ENCODE measurements around the gene TMPO. TPM values are rescaled to one million over a fixed set of nuclear protein-coding genes. Genes with fewer than 3 reads are reported as not detected.

TMPO gene
- polyA plus RNA-seq: 10 to 100 TPM; 29.1 to 34.5 TPM

GRCh38 chr12:98515287-98516110 lies at the start of gene TMPO:
Gene TMPO, plus strand, starts transcription at chr12:98515590. Its CDS starts 278 bp downstream, at chr12:98515868.
- no peaks in the 10 kb centered on the region for H3K27me3 ChIP-seq (ENCODE audit: control insufficient read depth in 1 of 2, insufficient read depth in 2 of 2, low read length in 2 of 2)
- WGBS, 2 donors: 0 to 1% methylated on average over 86 to 88 of the region's 88 CpGs
- no peaks in the 10 kb centered on the region for H3K9me3 ChIP-seq (ENCODE audit: control insufficient read depth in 2 of 2, insufficient read depth in 1 of 2, low read depth in 1 of 2, low read length in 1 of 2)
- H3K27ac ChIP-seq (ENCODE audit: low read depth in 2 of 2, low read length in 1 of 2): peak within 1 kb of the TSS; percentile 98 to 99
- peak within 1 kb of the TSS; percentile 85 to 95 for H3K4me3 ChIP-seq (ENCODE audit: low read depth in 1 of 2, low read length in 2 of 2)
- no peaks in the 10 kb centered on the region for H3K4me1 ChIP-seq (ENCODE audit: control insufficient read depth in 2 of 2, insufficient read depth in 2 of 2, low read length in 1 of 2)
- H3K36me3 ChIP-seq (ENCODE audit: control insufficient read depth in 2 of 2, insufficient read depth in 2 of 2, low read length in 1 of 2): no peaks in the 10 kb centered on the region

- H3K9me3 ChIP-seq (ENCODE audit: control insufficient read depth in 2 of 2, insufficient read depth in 1 of 2, low read depth in 1 of 2, low read length in 1 of 2): no peaks in the 10 kb centered on the region
- H3K27ac ChIP-seq (ENCODE audit: low read depth in 2 of 2, low read length in 1 of 2): no peak overlapping the region
- no peaks in the 10 kb centered on the region for H3K36me3 ChIP-seq (ENCODE audit: control insufficient read depth in 2 of 2, insufficient read depth in 2 of 2, low read length in 1 of 2)
- H3K4me1 ChIP-seq (ENCODE audit: control insufficient read depth in 2 of 2, insufficient read depth in 2 of 2, low read length in 1 of 2): no peaks in the 10 kb centered on the region
- WGBS, 2 donors: 81 to 82% methylated on average over 2 of the region's 2 CpGs
- H3K4me3 ChIP-seq (ENCODE audit: low read depth in 1 of 2, low read length in 2 of 2): no peak overlapping the region
- H3K27me3 ChIP-seq (ENCODE audit: control insufficient read depth in 1 of 2, insufficient read depth in 2 of 2, low read length in 2 of 2): no peaks in the 10 kb centered on the region
Measured at GRCh38 chr12:98465950-98466602, 49.3 kb upstream of the TMPO start.

- Histone ChIP-seq H3K36me3 (ENCODE audit: control insufficient read depth in 2 of 2, insufficient read depth in 2 of 2, low read length in 1 of 2) (no peaks in the 10 kb centered on the region), H3K4me3 (ENCODE audit: low read depth in 1 of 2, low read length in 2 of 2) (no peak overlapping the region), H3K27ac (ENCODE audit: low read depth in 2 of 2, low read length in 1 of 2) (no peak overlapping the region), H3K4me1 (ENCODE audit: control insufficient read depth in 2 of 2, insufficient read depth in 2 of 2, low read length in 1 of 2) (no peaks in the 10 kb centered on the region), H3K9me3 (ENCODE audit: control insufficient read depth in 2 of 2, insufficient read depth in 1 of 2, low read depth in 1 of 2, low read length in 1 of 2) (no peaks in the 10 kb centered on the region), H3K27me3 (ENCODE audit: control insufficient read depth in 1 of 2, insufficient read depth in 2 of 2, low read length in 2 of 2) (no peaks in the 10 kb centered on the region)
- WGBS, 2 donors: 70 to 76% methylated on average over 5 of the region's 5 CpGs
Measured at GRCh38 chr12:98466640-98467400, 48.6 kb upstream of the TMPO start.

GRCh38 chr12:98469109-98469508 lies 46.3 kb upstream of the TMPO start:
- no peaks in the 10 kb centered on the region for H3K9me3 ChIP-seq (ENCODE audit: control insufficient read depth in 2 of 2, insufficient read depth in 1 of 2, low read depth in 1 of 2, low read length in 1 of 2)
- 90 to 91% methylated on average over 2 of the region's 2 CpGs for WGBS, 2 donors
- H3K27me3 ChIP-seq (ENCODE audit: control insufficient read depth in 1 of 2, insufficient read depth in 2 of 2, low read length in 2 of 2): peaks cover 0 to 2% of the 10 kb centered on the region in 2 donors
- no peaks in the 10 kb centered on the region for H3K36me3 ChIP-seq (ENCODE audit: control insufficient read depth in 2 of 2, insufficient read depth in 2 of 2, low read length in 1 of 2)
- H3K4me3 ChIP-seq (ENCODE audit: low read depth in 1 of 2, low read length in 2 of 2): no peak overlapping the region
- H3K27ac ChIP-seq (ENCODE audit: low read depth in 2 of 2, low read length in 1 of 2): no peak overlapping the region
- H3K4me1 ChIP-seq (ENCODE audit: control insufficient read depth in 2 of 2, insufficient read depth in 2 of 2, low read length in 1 of 2): no peaks in the 10 kb centered on the region

- H3K4me3 ChIP-seq (ENCODE audit: low read depth in 1 of 2, low read length in 2 of 2): no peak overlapping the region
- WGBS, 2 donors: 83 to 88% methylated on average over 6 of the region's 6 CpGs
- no peaks in the 10 kb centered on the region for H3K4me1 ChIP-seq (ENCODE audit: control insufficient read depth in 2 of 2, insufficient read depth in 2 of 2, low read length in 1 of 2)
- no peaks in the 10 kb centered on the region for H3K9me3 ChIP-seq (ENCODE audit: control insufficient read depth in 2 of 2, insufficient read depth in 1 of 2, low read depth in 1 of 2, low read length in 1 of 2)
- H3K36me3 ChIP-seq (ENCODE audit: control insufficient read depth in 2 of 2, insufficient read depth in 2 of 2, low read length in 1 of 2): no peaks in the 10 kb centered on the region
- peaks cover 0 to 2% of the 10 kb centered on the region in 2 donors for H3K27me3 ChIP-seq (ENCODE audit: control insufficient read depth in 1 of 2, insufficient read depth in 2 of 2, low read length in 2 of 2)
- no peak overlapping the region for H3K27ac ChIP-seq (ENCODE audit: low read depth in 2 of 2, low read length in 1 of 2)
Measured at GRCh38 chr12:98470469-98471082, 44.8 kb upstream of the TMPO start.

- no peaks in the 10 kb centered on the region for H3K9me3 ChIP-seq (ENCODE audit: control insufficient read depth in 2 of 2, insufficient read depth in 1 of 2, low read depth in 1 of 2, low read length in 1 of 2)
- WGBS, 2 donors: 66 to 77% methylated on average over 3 of the region's 3 CpGs
Measured at GRCh38 chr12:98471085-98471484, 44.3 kb upstream of the TMPO start.

GRCh38 chr12:98475565-98475908 lies 39.9 kb upstream of the TMPO start:
- no peak overlapping the region for H3K27ac ChIP-seq (ENCODE audit: low read depth in 2 of 2, low read length in 1 of 2)
- H3K4me3 ChIP-seq (ENCODE audit: low read depth in 1 of 2, low read length in 2 of 2): no peak overlapping the region
- H3K9me3 ChIP-seq (ENCODE audit: control insufficient read depth in 2 of 2, insufficient read depth in 1 of 2, low read depth in 1 of 2, low read length in 1 of 2): no peaks in the 10 kb centered on the region
- H3K36me3 ChIP-seq (ENCODE audit: control insufficient read depth in 2 of 2, insufficient read depth in 2 of 2, low read length in 1 of 2): no peaks in the 10 kb centered on the region
- no peaks in the 10 kb centered on the region for H3K4me1 ChIP-seq (ENCODE audit: control insufficient read depth in 2 of 2, insufficient read depth in 2 of 2, low read length in 1 of 2)
- peaks cover 0 to 2% of the 10 kb centered on the region in 2 donors for H3K27me3 ChIP-seq (ENCODE audit: control insufficient read depth in 1 of 2, insufficient read depth in 2 of 2, low read length in 2 of 2)

More at GRCh38 chr12:98471085-98471484, 44.3 kb upstream of the TMPO start:
- no peak overlapping the region for H3K4me3 ChIP-seq (ENCODE audit: low read depth in 1 of 2, low read length in 2 of 2)
- no peaks in the 10 kb centered on the region for H3K36me3 ChIP-seq (ENCODE audit: control insufficient read depth in 2 of 2, insufficient read depth in 2 of 2, low read length in 1 of 2)
- H3K4me1 ChIP-seq (ENCODE audit: control insufficient read depth in 2 of 2, insufficient read depth in 2 of 2, low read length in 1 of 2): no peaks in the 10 kb centered on the region
- H3K27ac ChIP-seq (ENCODE audit: low read depth in 2 of 2, low read length in 1 of 2): no peak overlapping the region
- H3K27me3 ChIP-seq (ENCODE audit: control insufficient read depth in 1 of 2, insufficient read depth in 2 of 2, low read length in 2 of 2): peaks cover 0 to 2% of the 10 kb centered on the region in 2 donors

- no peak overlapping the region for H3K27ac ChIP-seq (ENCODE audit: low read depth in 2 of 2, low read length in 1 of 2)
- peaks cover 0 to 2% of the 10 kb centered on the region in 2 donors for H3K27me3 ChIP-seq (ENCODE audit: control insufficient read depth in 1 of 2, insufficient read depth in 2 of 2, low read length in 2 of 2)
- H3K4me3 ChIP-seq (ENCODE audit: low read depth in 1 of 2, low read length in 2 of 2): no peak overlapping the region
- H3K9me3 ChIP-seq (ENCODE audit: control insufficient read depth in 2 of 2, insufficient read depth in 1 of 2, low read depth in 1 of 2, low read length in 1 of 2): no peaks in the 10 kb centered on the region
- no peaks in the 10 kb centered on the region for H3K4me1 ChIP-seq (ENCODE audit: control insufficient read depth in 2 of 2, insufficient read depth in 2 of 2, low read length in 1 of 2)
- no peaks in the 10 kb centered on the region for H3K36me3 ChIP-seq (ENCODE audit: control insufficient read depth in 2 of 2, insufficient read depth in 2 of 2, low read length in 1 of 2)
- 96% methylated on average over 5 of the region's 5 CpGs for WGBS, 2 donors
Measured at GRCh38 chr12:98478606-98479005, 36.8 kb upstream of the TMPO start.
